Transverse colon (tissue), 4 donors: ENCODE data around the gene PRKCH. TPM values are rescaled to one million over a fixed set of nuclear protein-coding genes. Genes with fewer than 3 reads are reported as not detected.

Experiments used
- DNase-seq: peaks from one replicate; pipeline ENCODE4 v3.0.0-alpha.2; 2019
- H3K27ac ChIP-seq, 4 donors: fragments of 200-600 bp; sonication (generic); 2 replicates each; pipeline ENCODE4 v1.5.1; 2016 to 2018; ENCODE audit warnings: inconsistent platforms in 4 of 4
- H3K27me3 ChIP-seq: fragments of 200-600 bp; sonication (generic); 2 replicates; pipeline ENCODE4 v1.5.1; 2017; ENCODE audit warnings: inconsistent platforms
- H3K36me3 ChIP-seq, 4 donors: fragments of 200-600 bp; sonication (generic); 2 replicates each; pipeline ENCODE4 v1.5.1; 2017 to 2019; ENCODE audit warnings: inconsistent platforms in 4 of 4
- H3K4me1 ChIP-seq, 4 donors: fragments of 200-600 bp; sonication (generic); 2 replicates each; pipeline ENCODE4 v1.5.1; 2017 to 2020; ENCODE audit warnings: inconsistent platforms in 4 of 4
- H3K4me3 ChIP-seq, 4 donors: fragments of 200-600 bp; sonication (generic); 1 replicate in 1 of 4; 2 replicates in 3 of 4; pipeline versions ENCODE4 v1.5.1 to v1.6.1; 2017 to 2019; ENCODE audit warnings: inconsistent platforms in 4 of 4
- H3K9me3 ChIP-seq, 2 donors: fragments of 200-600 bp; sonication (generic); 2 replicates each; pipeline ENCODE4 v1.5.1; 2017 to 2019; ENCODE audit warnings: inconsistent platforms in 2 of 2
- CTCF ChIP-seq, 5 experiments: fragments of 200-600 bp in 3 of 5; fragments of 450-650 bp in 2 of 5; sonication (generic) in 3 of 5; IDR thresholded peaks; 1 replicate in 2 of 5; 2 replicates in 3 of 5; pipeline ENCODE4 v1.5.1; 2016 to 2017; ENCODE audit warnings: antibody characterized with exemption in 5 of 5, inconsistent platforms in 3 of 5, mild to moderate bottlenecking in 2 of 5, moderate library complexity in 1 of 5
- EP300 ChIP-seq: sonication (generic); formaldehyde crosslinking; IDR thresholded peaks from one replicate; pipeline ENCODE4 v1.6.1; 2017; ENCODE audit warnings: antibody characterized with exemption, low read depth
- POLR2A ChIP-seq: fragments of 450-650 bp; IDR thresholded peaks from one replicate; pipeline ENCODE4 v1.6.1; 2016; ENCODE audit warnings: antibody characterized with exemption, mild to moderate bottlenecking, moderate library complexity
- POLR2AphosphoS5 ChIP-seq, 3 donors: sonication (generic); formaldehyde crosslinking; IDR thresholded peaks; one replicate each; pipeline ENCODE4 v1.6.1; 2016; ENCODE audit warnings: antibody characterized with exemption in 3 of 3
- WGBS, 2 donors: methylation state at CpG; one replicate each; pipeline ENCODE4 v1.1.5; 2018; ENCODE audit warnings: low coverage in 1 of 2; 5-methylcytosine and 5-hydroxymethylcytosine counted together
- in situ Hi-C, 4 donors: fragments of 200-750 bp; cut with MboI; loops; one replicate each; pipeline versions ENCODE4 v1.15.0 to v1.15.1; 2017; ENCODE audit warnings: low sequenced_read_pairs in 3 of 4, low pct_ligation_motif_present in 1 of 4, low pct_unique_long_range_greater_than_20kb in 1 of 4
- intact Hi-C: fragments of 100-400 bp; cut with DNase I; formaldehyde crosslinking; loops from one replicate; pipeline ENCODE4 v1.15.1; 2023; ENCODE audit warnings: low total_unique reads
- total RNA-seq, 4 donors: library from RNA; depleted of rRNA; stranded (reverse); fragments of >200 nt; gene quantifications; one replicate each; pipeline ENCODE4 v1.1.0, GENCODE V29; 2016

PRKCH gene
- total RNA-seq, 4 donors from 2014 or later, result 12.4 to 38.9 (median 27.0) TPM

DNA sequence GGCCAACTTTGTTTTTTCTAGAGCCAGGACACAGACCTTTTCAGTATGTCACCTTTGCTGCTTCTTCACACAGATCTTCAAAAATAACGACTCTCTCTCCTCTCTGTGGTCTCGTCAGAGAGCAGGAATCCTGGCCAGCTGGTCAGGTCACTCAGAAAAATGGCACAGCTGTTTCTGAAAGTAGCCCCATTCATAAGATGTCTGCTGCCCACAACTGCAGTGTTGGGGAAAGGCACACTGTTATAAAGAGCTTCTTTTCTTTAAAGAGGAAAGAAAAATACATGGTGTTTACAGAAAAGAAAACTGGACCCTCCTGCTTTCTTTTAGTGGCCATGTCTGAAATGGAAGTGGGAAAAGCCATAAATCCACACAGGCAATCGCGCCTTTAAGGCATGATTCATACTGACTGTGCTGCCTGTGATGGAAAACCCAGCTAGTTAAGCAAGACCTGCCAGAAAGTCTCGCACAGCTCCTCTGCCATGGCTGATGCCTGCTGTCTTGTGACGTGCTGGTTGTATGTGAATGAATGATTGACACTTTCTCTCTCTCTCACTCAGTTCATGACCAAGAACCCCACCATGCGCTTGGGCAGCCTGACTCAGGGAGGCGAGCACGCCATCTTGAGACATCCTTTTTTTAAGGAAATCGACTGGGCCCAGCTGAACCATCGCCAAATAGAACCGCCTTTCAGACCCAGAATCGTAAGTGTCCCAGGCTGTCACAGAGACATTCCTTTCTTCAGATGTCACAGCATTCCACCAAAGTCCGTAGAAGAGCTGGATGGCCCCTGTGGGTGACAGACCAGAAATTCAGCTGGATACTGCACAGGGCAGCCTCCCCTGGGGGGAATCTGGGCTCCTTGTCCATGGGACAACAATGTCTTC is 226.0 kb downstream of the PRKCH start:
- H3K36me3 ChIP-seq, result no peaks in the 10 kb centered on the region
- peaks cover under 1 to 31% (median 11%) of the 10 kb centered on the region in 4 donors for H3K4me1 ChIP-seq
- no peak overlapping the region for H3K4me3 ChIP-seq
- H3K27me3 ChIP-seq, result no peaks in the 10 kb centered on the region
- H3K9me3 ChIP-seq, result no peaks in the 10 kb centered on the region
- no peak for TF ChIP-seq POLR2AphosphoS5 (IDR thresholded peaks at IDR 0.05)
- no peak for TF ChIP-seq POLR2A
- in situ Hi-C loops, result no loop called here
- 78 to 100% methylated on average over 3 to 14 of the region's 14 CpGs for WGBS, 2 donors
- intact Hi-C loops, result no loop called here
- no peak for DNase-seq
- peak overlapping the region in 1 of 4 donors; percentile 27 for H3K27ac ChIP-seq

GRCh38 chr14:61549425-61549824 is 228.0 kb downstream of the PRKCH start:
- no peak for DNase-seq
- Histone ChIP-seq H3K9me3 (no peaks in the 10 kb centered on the region), H3K4me1 (peaks cover 0 to 34% (median 11%) of the 10 kb centered on the region in 4 donors), H3K27me3 (no peaks in the 10 kb centered on the region), H3K36me3 (no peaks in the 10 kb centered on the region), H3K27ac (no peak overlapping the region), H3K4me3 (no peak overlapping the region)
- in situ Hi-C loops (no loop called here), intact Hi-C loops (no loop called here)
- TF ChIP-seq CTCF (IDR thresholded peaks at IDR 0.05) (no peak), POLR2A (no peak), EP300 (no peak), POLR2AphosphoS5 (IDR thresholded peaks at IDR 0.05) (no peak)
- WGBS, 2 donors, result 79 to 94% methylated on average over 2 of the region's 2 CpGs

DNA sequence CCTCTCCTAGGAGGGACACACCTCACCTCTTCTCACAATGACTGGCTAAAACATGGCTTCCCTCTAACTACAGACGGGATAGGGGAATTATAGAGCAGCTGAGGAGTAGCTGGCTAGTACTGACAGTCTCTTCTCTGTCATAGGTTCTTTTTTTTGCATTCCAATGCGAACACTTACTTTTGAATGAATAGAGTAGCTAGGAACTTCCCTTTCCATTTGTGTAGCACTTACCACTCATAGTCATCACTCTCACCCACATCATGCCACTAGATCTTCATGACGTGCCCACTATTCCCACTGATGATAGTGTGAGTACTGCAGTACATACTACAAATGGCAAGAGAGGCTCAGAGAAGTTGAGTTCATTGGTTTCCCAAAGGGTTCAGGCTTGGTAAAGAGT is 230.0 kb downstream of the PRKCH start:
- DNase-seq, result no peak
- no peak overlapping the region for H3K4me3 ChIP-seq
- H3K9me3 ChIP-seq, result no peaks in the 10 kb centered on the region
- no peak overlapping the region for H3K27ac ChIP-seq
- no peaks in the 10 kb centered on the region for H3K27me3 ChIP-seq
- WGBS, 2 donors, result 81 to 91% methylated on average over 3 of the region's 3 CpGs
- H3K4me1 ChIP-seq, result peaks cover 0 to 23% (median 11%) of the 10 kb centered on the region in 4 donors
- no peaks in the 10 kb centered on the region for H3K36me3 ChIP-seq
- TF ChIP-seq CTCF (IDR thresholded peaks at IDR 0.05) (no peak), POLR2AphosphoS5 (IDR thresholded peaks at IDR 0.05) (no peak), POLR2A (no peak), EP300 (no peak)
- in situ Hi-C loops, result no loop called here
- intact Hi-C loops, result no loop called here

DNA sequence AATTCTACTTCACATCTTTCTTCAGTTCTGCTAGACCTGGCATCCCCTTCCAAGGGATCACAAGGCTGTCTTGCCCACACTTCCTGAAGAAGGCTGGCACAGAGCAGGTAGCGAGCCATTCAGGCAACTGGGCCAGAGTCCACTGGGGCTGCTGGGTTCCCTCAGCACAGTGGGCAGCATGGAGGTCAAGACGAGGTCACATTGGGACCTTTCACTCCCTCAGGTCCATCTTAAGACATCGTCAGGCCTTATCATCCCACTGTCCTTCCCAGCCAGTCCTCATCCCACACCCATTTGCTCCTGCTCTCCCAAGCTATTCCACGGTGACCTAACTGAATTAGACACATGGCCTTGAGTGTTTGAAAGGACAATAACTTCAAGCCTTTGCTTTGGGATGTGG is 230.9 kb downstream of the PRKCH start:
- TF ChIP-seq EP300, result no peak
- TF ChIP-seq CTCF (IDR thresholded peaks at IDR 0.05), result no peak
- DNase-seq, result no peak
- H3K4me1 ChIP-seq, result peaks cover 0 to 21% (median 11%) of the 10 kb centered on the region in 4 donors
- intact Hi-C loops (no loop called here), in situ Hi-C loops (no loop called here)
- no peaks in the 10 kb centered on the region for H3K27me3 ChIP-seq
- H3K27ac ChIP-seq, result peak overlapping the region; percentile 4 to 58 (median 36)
- no peak overlapping the region for H3K4me3 ChIP-seq
- H3K36me3 ChIP-seq, result no peaks in the 10 kb centered on the region
- no peaks in the 10 kb centered on the region for H3K9me3 ChIP-seq
- WGBS, 2 donors, result 84% methylated on average over 4 of the region's 4 CpGs; no CpG with 5 or more reads in 1 of the 2 donors
